LNCaP clone FGC (cell line): ENCODE measurements around the gene KRT81.
"Not testable (repeated sequence)": the region's sequence is repeated elsewhere in the genome, so short reads cannot be mapped to it uniquely, and the experiment has no call there.

ENCODE experiments used
- DNase-seq: peaks from one replicate; pipeline ENCODE4 v3.0.0-alpha.2; 2011; ENCODE audit warnings: low read depth
- H3K4me3 ChIP-seq: 2 replicates; pipeline ENCODE4 v1.5.1; 2011; ENCODE audit warnings: mild to moderate bottlenecking, low read depth, low read length, control low read depth
- CTCF ChIP-seq: IDR thresholded peaks from 2 replicates; pipeline ENCODE4 v1.5.1; 2012; ENCODE audit warnings: mild to moderate bottlenecking; ENCODE audit not compliant: control insufficient read depth, insufficient read depth; ENCODE audit errors: extremely low read depth

Gene KRT81

GRCh38 chr12:52252175-52252615, 39.1 kb downstream of the KRT81 start:
- TF ChIP-seq CTCF: 0 out of 2 replicates have a peak, but pooled peaks have one; percentile 14
- DNase-seq: not testable (repeated sequence)

GRCh38 chr12:52251367-52252051, 39.8 kb downstream of the KRT81 start:
- no peak for DNase-seq
- H3K4me3 ChIP-seq: no peak overlapping the region
- no peak for TF ChIP-seq CTCF

More at GRCh38 chr12:52252175-52252615, 39.1 kb downstream of the KRT81 start:
- H3K4me3 ChIP-seq: not testable (repeated sequence)

GRCh38 chr12:52250048-52250990, 41.0 kb downstream of the KRT81 start:
- no peak for DNase-seq
- no peak for TF ChIP-seq CTCF

GRCh38 chr12:52249511-52250047, 41.8 kb downstream of the KRT81 start:
- no peak for TF ChIP-seq CTCF
- DNase-seq: no peak
- no peak overlapping the region for H3K4me3 ChIP-seq

More at GRCh38 chr12:52250048-52250990, 41.0 kb downstream of the KRT81 start:
- no peak overlapping the region for H3K4me3 ChIP-seq

- no peak overlapping the region for H3K4me3 ChIP-seq
- DNase-seq: no peak
- TF ChIP-seq CTCF: no peak
Measured at GRCh38 chr12:52248541-52249461, 42.5 kb downstream of the KRT81 start.
